NCI-H128 (cell line): Measurements from ENCODE around the gene C18orf63.
"Not testable (repeated sequence)": the region's sequence is repeated elsewhere in the genome, so short reads cannot be mapped to it uniquely, and the experiment has no call there.

ENCODE experiments used
- DNase-seq: peaks from one replicate; lab custom pipeline; 2025; ENCODE audit not compliant: unreplicated experiment; lab: John Stamatoyannopoulos, UW

C18orf63 gene

GRCh38 chr18:74286106-74286855 is 29.4 kb upstream of the C18orf63 start:
- no peak for DNase-seq

DNA sequence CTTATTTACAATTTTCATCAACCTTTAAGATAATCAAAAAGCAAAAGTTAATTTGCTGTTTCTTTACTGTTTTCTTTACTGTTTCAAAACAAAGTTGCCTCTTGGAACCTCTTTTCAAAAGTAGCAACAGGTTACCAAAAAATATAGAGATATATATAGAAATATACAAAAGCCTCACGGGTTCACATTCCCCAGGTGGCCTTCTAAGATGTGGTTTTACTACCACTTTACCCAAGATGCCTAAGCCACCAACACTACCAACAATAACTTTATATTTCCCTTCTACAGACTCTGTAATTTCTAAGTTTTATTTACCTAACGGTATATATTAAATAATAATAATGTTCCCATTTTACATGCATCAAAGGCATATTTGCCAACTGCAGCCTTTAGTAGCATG is 28.8 kb upstream of the C18orf63 start:
- no peak for DNase-seq

GRCh38 chr18:74288041-74288440 is 27.6 kb upstream of the C18orf63 start:
- DNase-seq: no peak

DNA sequence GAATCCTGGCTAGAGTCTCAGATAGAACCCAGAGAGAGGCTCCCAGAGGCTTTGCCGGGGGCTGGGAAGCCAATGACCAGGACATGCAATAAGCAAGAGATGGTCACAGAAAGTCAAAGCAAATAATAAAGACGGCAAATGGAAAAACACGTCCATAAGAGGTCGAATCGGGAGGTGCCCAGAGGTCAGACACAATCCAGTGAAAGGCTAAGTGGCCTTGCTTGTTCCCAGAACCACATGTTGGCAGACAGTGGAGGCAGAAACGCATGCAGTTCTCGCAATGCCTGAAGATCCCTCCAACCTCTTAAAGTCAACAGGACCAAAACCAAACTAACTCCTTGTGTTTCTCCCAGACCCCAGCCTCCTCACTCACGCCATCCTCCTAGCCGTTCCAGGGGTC is 26.9 kb upstream of the C18orf63 start:
- DNase-seq: no peak

GRCh38 chr18:74289137-74289536 is 26.5 kb upstream of the C18orf63 start:
- DNase-seq: no peak

DNA sequence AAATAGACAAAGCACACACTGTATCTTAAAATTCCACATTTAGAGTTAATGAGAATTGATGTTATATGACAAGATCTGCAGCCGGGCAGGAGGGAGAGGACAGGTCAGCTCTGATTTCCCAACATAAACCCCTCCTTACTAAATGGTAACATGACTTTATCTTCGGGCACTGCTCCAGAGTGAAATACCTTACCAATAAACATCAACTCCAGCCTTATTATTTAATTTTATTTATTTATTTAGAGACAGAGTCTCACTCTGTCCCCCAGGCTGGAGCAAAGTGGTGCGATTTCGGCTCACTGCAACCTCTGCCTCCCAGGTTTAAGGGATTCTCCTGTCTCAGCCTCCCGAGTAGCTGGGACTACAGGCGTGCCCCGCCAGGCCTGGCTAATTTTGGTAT is 25.6 kb upstream of the C18orf63 start:
- no peak for DNase-seq

DNA sequence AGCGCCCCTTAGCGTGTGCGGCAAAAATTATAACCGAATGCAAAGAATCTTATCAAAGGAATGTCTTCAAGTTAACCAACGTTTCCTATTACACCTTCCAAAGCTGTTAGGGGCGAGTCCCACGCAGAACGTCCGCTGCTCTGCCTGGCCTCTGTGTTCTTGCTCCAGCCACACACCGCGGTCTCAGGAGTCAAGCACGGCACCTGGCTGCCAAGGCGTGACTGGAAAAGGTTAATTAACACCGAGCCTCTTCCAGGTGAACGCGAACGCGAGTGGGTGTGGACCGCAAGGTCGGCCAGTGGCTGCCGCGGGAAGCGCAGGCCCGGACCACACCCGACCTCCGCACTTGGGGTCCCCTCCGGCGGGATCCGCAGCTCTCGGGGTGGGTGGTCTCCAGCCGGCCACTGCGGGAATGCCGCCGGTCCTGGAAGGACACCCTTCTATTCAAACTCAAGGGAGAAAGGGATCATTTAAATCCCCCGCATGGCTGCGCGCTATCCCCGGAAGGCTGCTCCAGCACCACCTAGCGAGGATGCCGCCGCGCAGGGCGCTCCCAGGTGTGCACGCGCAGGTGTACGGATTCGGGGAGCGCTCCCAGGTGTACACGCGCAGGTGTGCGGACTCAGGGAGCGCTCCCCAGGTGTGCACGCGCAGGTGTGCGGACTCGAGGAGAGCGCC is 24.7 kb upstream of the C18orf63 start:
- peak; percentile 74 for DNase-seq

- peak; percentile 74 for DNase-seq
Measured at GRCh38 chr18:74291472-74291770, 24.2 kb upstream of the C18orf63 start.

DNA sequence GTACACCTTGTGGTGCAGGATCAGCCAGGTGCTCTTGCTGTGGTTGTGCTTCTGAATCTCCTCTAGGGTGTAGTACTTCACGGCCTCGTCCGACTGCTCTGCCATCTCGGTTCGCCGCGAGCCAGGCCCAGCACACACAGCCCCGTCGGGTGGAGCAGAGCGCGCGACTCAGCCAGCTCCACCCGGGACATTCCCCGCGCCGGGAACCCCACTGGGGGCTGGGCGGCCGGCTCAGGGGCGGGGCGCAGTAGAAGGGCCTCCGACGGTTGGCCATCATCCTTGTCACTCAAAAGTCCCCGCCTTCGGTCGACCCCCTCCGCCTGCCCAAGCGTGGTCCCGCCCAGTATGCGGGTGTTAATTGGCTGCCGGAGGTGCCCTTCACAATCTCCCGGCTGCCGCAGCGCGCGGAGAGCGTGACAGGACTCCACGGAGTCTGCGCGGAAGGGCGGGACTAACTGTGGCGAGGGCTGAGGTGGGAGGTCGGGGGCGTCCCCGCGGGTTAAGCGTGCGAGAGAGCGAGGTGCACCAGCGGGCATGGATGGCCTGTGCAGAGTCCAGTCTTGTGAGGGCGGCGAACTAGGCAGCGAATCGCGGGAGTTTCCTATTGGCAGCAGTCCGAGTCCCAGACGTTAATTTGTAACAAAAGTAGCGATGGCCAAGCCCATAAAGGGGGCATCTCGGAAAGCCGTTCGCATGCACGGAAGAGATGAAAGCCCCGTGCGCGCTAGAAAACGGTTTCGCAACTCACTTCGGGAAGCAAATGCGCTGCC is 23.7 kb upstream of the C18orf63 start, which contains the start of gene CYB5A:
TSS of gene CYB5A (minus strand) at position 193 of the 770 bp plus-strand sequence. CDS start at position 105, 88 bp downstream.
- DNase-seq: peak; percentile 99

DNA sequence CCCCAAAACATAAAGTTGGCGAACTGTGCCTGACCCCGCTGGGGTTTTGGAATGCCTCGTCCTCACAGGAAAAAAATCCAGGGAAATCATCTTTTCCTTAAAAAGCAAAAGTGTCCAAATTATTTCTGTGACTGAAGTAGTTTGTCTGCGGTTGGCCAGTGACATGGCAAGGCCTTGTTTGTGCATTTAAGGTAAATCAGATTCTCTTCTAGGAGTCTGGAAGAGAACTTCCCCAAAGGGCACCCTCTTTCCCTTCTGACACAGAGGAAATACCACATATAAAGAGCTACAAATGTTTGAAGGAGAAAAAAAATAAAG is 23.1 kb upstream of the C18orf63 start:
- no peak for DNase-seq

- not testable (repeated sequence) for DNase-seq
Measured at GRCh38 chr18:74292982-74293381, 22.7 kb upstream of the C18orf63 start.

DNA sequence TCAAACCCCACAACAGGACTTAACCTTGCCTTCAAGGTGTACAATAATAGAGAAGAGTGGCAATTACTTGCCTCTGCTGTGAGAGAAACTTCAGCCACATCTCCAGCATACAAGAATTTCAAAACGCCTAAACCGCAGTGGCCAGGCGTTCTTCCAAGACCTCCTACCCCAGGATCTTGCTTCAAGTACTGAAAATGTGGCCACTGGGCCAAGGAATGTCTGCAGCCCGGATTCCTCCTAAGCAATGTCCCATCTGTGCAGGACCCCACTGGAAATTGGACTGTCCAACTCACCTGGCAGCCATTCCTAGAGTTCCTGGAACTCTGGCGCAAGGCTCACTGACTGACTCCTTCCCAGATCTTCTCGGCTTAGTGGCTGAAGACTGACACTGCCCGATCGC is 21.1 kb upstream of the C18orf63 start:
- DNase-seq: no peak

GRCh38 chr18:74299162-74299561 is 16.5 kb upstream of the C18orf63 start:
- no peak for DNase-seq

DNA sequence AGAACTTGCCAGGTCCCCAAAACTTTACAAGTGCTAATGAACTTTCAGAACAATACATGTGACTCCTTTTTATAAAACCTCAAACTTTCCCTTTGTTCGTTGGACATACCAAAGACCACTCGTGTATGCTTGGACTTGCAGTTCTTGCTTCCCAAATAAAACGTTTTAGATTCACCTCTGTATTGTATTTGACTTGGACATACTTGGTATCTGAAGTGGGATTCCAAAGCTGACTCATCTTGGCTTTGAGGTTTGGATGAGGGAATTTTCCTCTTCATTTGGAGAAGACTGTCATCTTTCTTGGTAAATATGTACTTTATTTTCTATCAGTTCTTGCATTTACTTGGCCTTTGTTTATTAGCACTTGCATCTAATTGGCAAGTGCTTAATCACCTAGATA is 15.9 kb upstream of the C18orf63 start:
- no peak for DNase-seq

DNA sequence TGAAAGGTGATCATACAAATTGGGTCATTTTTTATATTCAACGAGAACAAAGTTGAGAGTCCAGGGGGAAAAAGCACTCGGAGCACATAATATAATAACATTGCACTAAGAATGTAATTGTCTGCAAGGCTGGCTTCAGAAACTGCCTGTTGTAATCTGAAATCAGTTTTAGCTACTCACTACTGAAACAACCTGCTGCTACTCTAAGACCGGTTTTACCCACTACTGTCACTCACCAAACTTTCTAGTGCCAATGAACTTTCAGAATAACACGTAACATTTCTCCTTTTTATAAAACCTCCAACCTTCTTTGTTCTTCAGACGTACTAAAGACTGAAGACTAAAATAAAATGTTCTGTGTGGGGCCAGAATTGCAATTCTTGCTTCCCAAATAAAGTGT is 12.3 kb upstream of the C18orf63 start:
- DNase-seq: no peak

GRCh38 chr18:74303936-74304335 is 11.7 kb upstream of the C18orf63 start:
- DNase-seq: no peak

- no peak for DNase-seq
Measured at GRCh38 chr18:74310411-74310810, 5.2 kb upstream of the C18orf63 start.

- no peak for DNase-seq
Measured at GRCh38 chr18:74311000-74311399, 4.6 kb upstream of the C18orf63 start.

GRCh38 chr18:74314759-74315463 is 728 bp upstream of the C18orf63 start:
- no peak for DNase-seq

DNA sequence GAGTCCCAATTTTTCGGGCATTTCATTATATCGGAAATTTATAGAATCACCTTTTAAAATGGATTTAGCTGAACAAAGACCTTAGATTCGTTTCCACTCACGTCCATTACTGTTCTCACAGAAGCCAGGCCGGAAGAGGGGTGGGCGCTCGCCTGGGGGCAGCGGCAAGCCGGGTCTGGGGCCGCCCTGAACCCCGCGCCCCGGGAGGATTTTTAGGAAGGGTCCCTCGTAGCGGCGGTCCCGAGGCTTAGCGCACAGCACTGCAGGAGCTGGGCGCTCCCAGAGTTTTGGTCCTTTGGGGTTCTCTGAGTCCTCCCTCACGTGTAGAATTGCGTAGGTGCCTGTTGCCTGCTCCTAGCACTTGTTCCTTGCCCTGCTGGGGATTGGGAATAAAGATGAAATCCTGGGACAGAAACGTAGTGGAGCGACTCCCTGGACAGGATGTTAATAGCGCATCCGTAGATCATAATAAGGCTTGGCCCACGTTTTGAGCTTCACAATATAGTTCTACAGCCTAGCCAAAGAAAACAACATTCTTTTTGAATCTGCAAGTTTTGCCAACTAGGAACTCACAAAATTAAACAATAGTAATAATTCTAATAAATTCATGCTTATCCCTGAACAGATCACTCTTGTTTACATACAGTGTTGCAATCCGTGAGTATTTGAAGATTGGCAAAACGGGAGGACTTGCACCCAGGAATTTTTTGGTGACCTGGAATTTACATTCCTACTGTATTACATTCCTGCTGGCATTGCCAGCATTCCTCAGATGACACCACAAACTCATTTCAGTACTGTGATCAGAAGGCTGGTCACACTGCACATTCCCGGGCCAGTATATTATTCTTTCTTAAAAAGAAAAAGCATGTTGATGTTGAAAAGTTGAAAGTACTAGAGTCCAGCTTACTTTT is 875 bp downstream of the C18orf63 start:
- no peak for DNase-seq

DNA sequence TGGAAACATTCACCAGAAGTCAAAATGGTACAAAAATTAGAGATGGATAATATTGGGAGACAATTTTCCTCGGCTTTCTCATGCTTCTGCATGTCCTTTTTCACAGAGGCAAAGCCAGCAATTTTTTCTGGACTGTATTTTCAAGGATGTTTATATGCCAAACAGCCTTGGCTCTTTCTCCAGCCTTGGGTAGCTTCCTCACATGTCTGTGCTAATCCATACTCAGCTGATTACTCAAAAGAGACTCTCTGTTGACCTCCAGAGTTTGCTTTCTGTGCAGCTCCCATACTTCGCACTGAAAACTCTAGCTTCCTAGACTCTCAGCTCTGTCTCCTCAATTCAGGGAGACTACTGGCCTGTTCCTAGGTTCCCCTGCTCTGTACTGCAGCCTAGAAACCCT is 10.6 kb downstream of the C18orf63 start:
- no peak for DNase-seq
